HepG2 (cell line): Measurements from ENCODE around the gene IL1RL2. TPM values are rescaled to one million over a fixed set of nuclear protein-coding genes. Genes with fewer than 3 reads are reported as not detected.

Experiments used
- CEBPG ChIP-seq: IDR thresholded peaks from 2 replicates; pipeline ENCODE4 v1.6.1; 2016
- CREB3 ChIP-seq: sonication (generic); formaldehyde crosslinking; IDR thresholded peaks from 2 replicates; pipeline ENCODE4 v1.5.0; 2020; ENCODE audit warnings: missing genetic modification reagents
- KDM1A ChIP-seq: IDR thresholded peaks from 2 replicates; pipeline ENCODE4 v1.6.1; 2016; ENCODE audit warnings: missing compliant biosample characterization
- KLF13 ChIP-seq: sonication (generic); formaldehyde crosslinking; IDR thresholded peaks from 2 replicates; pipeline ENCODE4 v1.4.0; 2020; ENCODE audit warnings: mild to moderate bottlenecking, missing genetic modification reagents
- NR2F1 ChIP-seq, 2 experiments: fragments of 450-650 bp in 1 of 2; formaldehyde crosslinking in 1 of 2; IDR thresholded peaks; 2 replicates each; pipeline versions ENCODE4 v1.5.0 to v1.6.1; 2016 to 2020; ENCODE audit warnings: mild to moderate bottlenecking in 1 of 2, missing compliant biosample characterization in 1 of 2, missing genetic modification reagents in 1 of 2, moderate library complexity in 1 of 2
- POLR2AphosphoS2 ChIP-seq: IDR thresholded peaks from 2 replicates; pipeline ENCODE4 v1.6.1; 2011; ENCODE audit warnings: low read depth, low read length, improper control_type of control experiment
- RXRB ChIP-seq: IDR thresholded peaks from 2 replicates; pipeline ENCODE4 v1.6.1; 2016; ENCODE audit warnings: borderline replicate concordance, missing genetic modification reagents, missing compliant biosample characterization
- SAP130 ChIP-seq: IDR thresholded peaks from 2 replicates; pipeline ENCODE4 v1.6.1; 2016; ENCODE audit warnings: low read depth
- SMAD1 ChIP-seq: sonication (generic); formaldehyde crosslinking; IDR thresholded peaks from 2 replicates; pipeline ENCODE4 v1.4.0; 2020; ENCODE audit warnings: missing genetic modification reagents, low read depth, mild to moderate bottlenecking, borderline replicate concordance
- SMYD3 ChIP-seq: sonication (generic); formaldehyde crosslinking; IDR thresholded peaks from 2 replicates; pipeline ENCODE4 v1.8.1; 2023; ENCODE audit warnings: mild to moderate bottlenecking, missing genetic modification reagents
- SUZ12 ChIP-seq: fragments of 150-350 bp; IDR thresholded peaks from 2 replicates; pipeline ENCODE4 v1.6.1; 2014; ENCODE audit warnings: low read depth, low read length
- TFE3 ChIP-seq: IDR thresholded peaks from 2 replicates; pipeline ENCODE4 v1.6.1; 2016
- THAP7 ChIP-seq: sonication (generic); formaldehyde crosslinking; IDR thresholded peaks from 2 replicates; pipeline ENCODE4 v1.8.1; 2023; ENCODE audit warnings: mild to moderate bottlenecking, missing genetic modification reagents
- ZBTB33 ChIP-seq: sonication (generic); formaldehyde crosslinking; IDR thresholded peaks from 2 replicates; pipeline ENCODE4 v1.4.0; 2020; ENCODE audit warnings: missing genetic modification reagents
- ZBTB46 ChIP-seq: sonication (generic); formaldehyde crosslinking; IDR thresholded peaks from 2 replicates; pipeline ENCODE4 v1.4.0; 2020; ENCODE audit warnings: mild to moderate bottlenecking, missing genetic modification reagents, borderline replicate concordance
- ZNF224 ChIP-seq: sonication (generic); formaldehyde crosslinking; IDR thresholded peaks from 2 replicates; pipeline ENCODE4 v1.5.0; 2020; ENCODE audit warnings: mild to moderate bottlenecking, missing genetic modification reagents
- ZNF234 ChIP-seq: sonication (generic); formaldehyde crosslinking; conservative IDR thresholded peaks from 2 replicates; pipeline ENCODE4 v1.5.1; 2020; ENCODE audit warnings: mild to moderate bottlenecking, missing genetic modification reagents
- ZNF550 ChIP-seq: sonication (generic); formaldehyde crosslinking; IDR thresholded peaks from 2 replicates; pipeline ENCODE4 v1.4.0; 2020; ENCODE audit warnings: mild to moderate bottlenecking, missing genetic modification reagents, borderline replicate concordance
- ZNF720 ChIP-seq: sonication (generic); formaldehyde crosslinking; IDR thresholded peaks from 2 replicates; pipeline ENCODE4 v1.4.0; 2020; ENCODE audit warnings: missing genetic modification reagents
- polyA plus RNA-seq, 8 experiments: library from polyadenylated mRNA; depleted of rRNA in 3 of 8; stranded (reverse) in 7 of 8; unstranded in 1 of 8; fragments of >200 nt; fragmentation: Illumina TruSeq in 4 of 8; extraction: Trizol in 4 of 8; gene quantifications; 2 replicates each; pipeline versions ENCODE4 v1.2.1 to v1.2.3, GENCODE V29; 2011 to 2016; ENCODE audit warnings: low read depth in 4 of 8, missing spikeins in 1 of 8, mixed read lengths in 1 of 8; ENCODE audit not compliant: insufficient read depth in 1 of 8
- total RNA-seq, 5 experiments: library from RNA; depleted of rRNA; stranded (reverse); fragments of >200 nt; fragmentation: Illumina TruSeq; extraction: Trizol; gene quantifications; 2 replicates each; pipeline ENCODE4 v1.2.3, GENCODE V29; 2016; ENCODE audit warnings: low read depth in 1 of 5
- TF ChIP-seq, protein P1 (sequence below): sonication (generic); formaldehyde crosslinking; IDR thresholded peaks from 2 replicates; pipeline ENCODE4 v1.5.1; 2020; ENCODE audit warnings: mild to moderate bottlenecking, missing genetic modification reagents, moderate library complexity
- TF ChIP-seq, protein P2 (sequence below): sonication (generic); formaldehyde crosslinking; IDR thresholded peaks from 2 replicates; pipeline ENCODE4 v1.8.0; 2022; ENCODE audit warnings: missing genetic modification reagents, mild to moderate bottlenecking, inconsistent platforms, borderline replicate concordance

IL1RL2 gene
- total and polyA plus RNA-seq, 2 of the 13 experiments (the other 11 are each of a cell fraction or from before 2014, with no cell fraction given): 0.03 TPM; not detected in 1

- no peak for TF ChIP-seq KDM1A (CRISPR knock-in tag)
- TF ChIP-seq ZNF550 (CRISPR knock-in tag): no peak
- TF ChIP-seq SUZ12: no peak
- peak; percentile 79 for TF ChIP-seq RXRB (CRISPR knock-in tag)
- no peak for TF ChIP-seq SMYD3
- TF ChIP-seq CREB3: no peak
- TF ChIP-seq ZNF224 (CRISPR knock-in tag): no peak
- TF ChIP-seq ZBTB46 (CRISPR knock-in tag): no peak
- peak; percentile 31; the same call in 1 of the 2 replicates for TF ChIP-seq SAP130
- TF ChIP-seq NR2F1 (CRISPR knock-in tag; IDR thresholded peaks at IDR 0.05): peak; percentile 72; a peak in 3 of 4 replicates
- TF ChIP-seq POLR2AphosphoS2: no peak
- no peak for TF ChIP-seq SMAD1
- no peak for TF ChIP-seq TFE3
- TF ChIP-seq ZNF234 (CRISPR knock-in tag): no peak
- no peak for TF ChIP-seq ZBTB33 (CRISPR knock-in tag)
- TF ChIP-seq, protein P1, sequence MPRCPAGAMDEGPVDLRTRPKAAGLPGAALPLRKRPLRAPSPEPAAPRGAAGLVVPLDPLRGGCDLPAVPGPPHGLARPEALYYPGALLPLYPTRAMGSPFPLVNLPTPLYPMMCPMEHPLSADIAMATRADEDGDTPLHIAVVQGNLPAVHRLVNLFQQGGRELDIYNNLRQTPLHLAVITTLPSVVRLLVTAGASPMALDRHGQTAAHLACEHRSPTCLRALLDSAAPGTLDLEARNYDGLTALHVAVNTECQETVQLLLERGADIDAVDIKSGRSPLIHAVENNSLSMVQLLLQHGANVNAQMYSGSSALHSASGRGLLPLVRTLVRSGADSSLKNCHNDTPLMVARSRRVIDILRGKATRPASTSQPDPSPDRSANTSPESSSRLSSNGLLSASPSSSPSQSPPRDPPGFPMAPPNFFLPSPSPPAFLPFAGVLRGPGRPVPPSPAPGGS: no peak
- TF ChIP-seq, protein P2, sequence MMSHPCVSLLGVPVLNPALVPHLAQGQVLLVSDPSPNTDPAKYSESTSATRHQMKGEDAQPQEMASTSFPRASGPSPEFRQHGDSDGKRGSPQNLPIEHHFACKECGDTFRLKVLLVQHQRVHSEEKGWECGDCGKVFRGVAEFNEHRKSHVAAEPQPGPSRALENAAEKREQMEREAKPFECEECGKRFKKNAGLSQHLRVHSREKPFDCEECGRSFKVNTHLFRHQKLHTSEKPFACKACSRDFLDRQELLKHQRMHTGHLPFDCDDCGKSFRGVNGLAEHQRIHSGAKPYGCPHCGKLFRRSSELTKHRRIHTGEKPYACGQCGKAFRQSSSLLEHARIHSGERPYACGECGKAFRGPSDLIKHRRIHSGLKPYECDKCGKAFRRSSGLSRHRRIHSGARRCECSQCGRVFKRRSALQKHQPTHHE (CRISPR knock-in tag): no peak
- TF ChIP-seq CEBPG (CRISPR knock-in tag): 0 out of 2 replicates have a peak, but pooled peaks have one; percentile 25
- no peak for TF ChIP-seq ZNF720 (CRISPR knock-in tag)
- TF ChIP-seq THAP7 (CRISPR knock-in tag): no peak
- no peak for TF ChIP-seq KLF13 (CRISPR knock-in tag)
Measured at GRCh38 chr2:102194609-102195268, 7.9 kb downstream of the IL1RL2 start (continued).
